K562 (cell line): ENCODE results near the gene KCNIP2.

Experiments
- ARID3B ChIP-seq: fragments of 250-450 bp; sonication (Bioruptor Pico); IDR thresholded peaks from 2 replicates; pipeline ENCODE4 v1.4.0; 2020; ENCODE audit warnings: borderline replicate concordance
- ATF3 ChIP-seq, 2 experiments: fragments of 450-650 bp in 1 of 2; sonication (generic) in 1 of 2; formaldehyde crosslinking in 1 of 2; IDR thresholded peaks in 1 of 2; conservative IDR thresholded peaks in 1 of 2; 2 replicates each; pipeline versions ENCODE4 v1.6.1 to v1.8.1; 2016 to 2023; ENCODE audit warnings: mild to moderate bottlenecking in 2 of 2, moderate library complexity in 2 of 2, inconsistent platforms in 1 of 2, missing genetic modification reagents in 1 of 2
- CEBPB ChIP-seq: fragments of 450-650 bp; IDR thresholded peaks from 2 replicates; pipeline ENCODE4 v1.6.1; 2016; ENCODE audit warnings: missing genetic modification characterization, missing compliant biosample characterization
- CTCF ChIP-seq, 3 experiments: IDR thresholded peaks in 2 of 3; conservative IDR thresholded peaks in 1 of 3; 2 replicates each; pipeline ENCODE4 v1.5.1; 2011 to 2012; ENCODE audit warnings: low read length in 3 of 3, mild to moderate bottlenecking in 3 of 3, control low read depth in 2 of 3, improper control_type of control experiment in 1 of 3, inconsistent platforms in 1 of 3, low read depth in 1 of 3, mixed read lengths in 1 of 3, moderate library complexity in 1 of 3; ENCODE audit not compliant: insufficient read depth in 2 of 3
- MTA2 ChIP-seq: fragments of 450-650 bp; IDR thresholded peaks from 2 replicates; pipeline ENCODE4 v1.6.1; 2016; ENCODE audit warnings: low read depth
- RCOR1 ChIP-seq, 2 experiments: IDR thresholded peaks; 2 replicates each; pipeline ENCODE4 v1.6.1; 2012; ENCODE audit warnings: low read depth in 2 of 2, low read length in 2 of 2, borderline replicate concordance in 1 of 2, improper control_type of control experiment in 1 of 2
- TAL1 ChIP-seq: fragments of 450-650 bp; IDR thresholded peaks from 2 replicates; pipeline ENCODE4 v1.6.1; 2016; ENCODE audit warnings: mild to moderate bottlenecking
- ZFX ChIP-seq: sonication (generic); formaldehyde crosslinking; IDR thresholded peaks from 2 replicates; pipeline ENCODE4 v1.8.0; 2022; ENCODE audit warnings: mild to moderate bottlenecking, missing genetic modification reagents, moderate library complexity
- ZNF239 ChIP-seq: fragments of 250-450 bp; sonication (Bioruptor Pico); IDR thresholded peaks from 2 replicates; pipeline ENCODE4 v1.4.0; 2020; ENCODE audit warnings: mild to moderate bottlenecking

- TF ChIP-seq CEBPB, result no peak
- no peak for TF ChIP-seq ZNF239
- TF ChIP-seq TAL1, result no peak
- no peak for TF ChIP-seq MTA2
- TF ChIP-seq CTCF (IDR thresholded peaks at IDR 0.05 in 2 of 3, conservative IDR thresholded peaks at IDR 0.05 in 1 of 3; ENCODE audit: insufficient read depth in 2 of 3, low read depth in 1 of 3, low read length in 3 of 3), result no peak
- TF ChIP-seq ZFX, result no peak
- TF ChIP-seq ATF3 (IDR thresholded peaks at IDR 0.05), result no peak
- no peak for TF ChIP-seq ATF3 (CRISPR knock-in tag; conservative IDR thresholded peaks at IDR 0.05)
- peak in 1 of 2 experiments; percentile 72; a peak in 1 of 4 replicates for TF ChIP-seq RCOR1 (IDR thresholded peaks at IDR 0.05; ENCODE audit: borderline replicate concordance in 1 of 2, low read depth in 2 of 2, low read length in 2 of 2)
- TF ChIP-seq ARID3B (CRISPR knock-in tag), result no peak
These were observed 64.6 kb downstream of the KCNIP2 start for GRCh38 chr10:101778781-101779543.
